HFF-Myc (cell line): ENCODE results near the gene ARHGAP6.

Source experiments
- DNase-seq: peaks from one replicate; pipeline ENCODE4 v3.0.0-alpha.2; 2011; ENCODE audit warnings: low read depth; ENCODE audit errors: extremely low read depth
- H3K4me3 ChIP-seq: replicated peaks from 2 replicates; pipeline ENCODE4 v1.5.1; 2011; ENCODE audit warnings: low read depth, mild to moderate bottlenecking, control low read depth, low read length
- CTCF ChIP-seq: IDR thresholded peaks from 2 replicates; pipeline ENCODE4 v1.5.1; 2012; ENCODE audit warnings: mild to moderate bottlenecking, low read depth, low read length, control low read depth; ENCODE audit errors: missing control alignments

ARHGAP6 gene

GRCh38 chrX:11546917-11547316 lies 118.8 kb downstream of the ARHGAP6 start:
- TF ChIP-seq CTCF, result no peak
- no peak for DNase-seq
- no peak overlapping the region for H3K4me3 ChIP-seq

DNA sequence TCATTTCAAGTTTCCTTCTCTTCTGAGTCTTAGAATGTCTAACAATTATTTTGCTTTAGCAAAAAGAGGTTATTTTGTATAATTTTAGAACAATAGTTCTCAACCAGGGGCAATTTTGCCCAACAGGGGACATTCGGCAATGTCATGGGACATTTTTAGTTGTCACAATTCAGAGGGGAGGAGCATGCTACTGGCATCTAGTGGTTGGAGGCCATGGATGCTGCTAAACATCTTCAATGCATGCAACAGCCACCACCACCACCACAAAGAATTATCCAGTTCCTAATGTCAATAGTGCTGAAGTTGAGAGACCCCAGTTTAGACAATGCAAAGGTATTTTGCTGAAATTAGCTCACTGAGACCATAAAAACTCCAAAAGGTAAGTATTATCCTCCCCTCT lies 122.5 kb downstream of the ARHGAP6 start:
- no peak for TF ChIP-seq CTCF
- no peak overlapping the region for H3K4me3 ChIP-seq
- DNase-seq, result no peak

- DNase-seq, result no peak
- no peak for TF ChIP-seq CTCF
- H3K4me3 ChIP-seq, result no peak overlapping the region
Measured at GRCh38 chrX:11541510-11541909, 124.2 kb downstream of the ARHGAP6 start.

GRCh38 chrX:11540532-11541377 lies 125.0 kb downstream of the ARHGAP6 start:
- no peak overlapping the region for H3K4me3 ChIP-seq
- no peak for TF ChIP-seq CTCF
- no peak for DNase-seq

DNA sequence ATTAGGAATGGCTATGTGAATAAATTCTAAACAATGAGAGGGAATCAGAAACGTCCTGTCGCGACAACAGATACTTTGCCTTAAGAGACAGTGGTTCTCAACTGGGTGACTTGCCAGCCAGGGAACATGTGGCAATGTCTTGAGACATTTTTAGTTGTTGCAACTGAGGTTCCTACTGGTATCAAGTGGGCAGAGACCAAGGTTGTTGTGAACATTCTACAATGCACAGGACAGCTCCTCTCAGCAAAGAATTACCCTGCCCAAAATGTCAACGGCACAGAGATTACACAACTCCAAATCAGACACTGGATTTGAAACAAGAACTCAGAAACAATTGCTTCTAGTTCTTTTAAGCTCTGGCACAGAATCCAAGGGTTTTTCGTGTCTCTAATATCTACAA lies 128.6 kb downstream of the ARHGAP6 start:
- no peak for DNase-seq
- TF ChIP-seq CTCF, result no peak
- no peak overlapping the region for H3K4me3 ChIP-seq

- H3K4me3 ChIP-seq, result no peak overlapping the region
- DNase-seq, result no peak
- TF ChIP-seq CTCF, result no peak
Measured at GRCh38 chrX:11535156-11535919, 130.4 kb downstream of the ARHGAP6 start.
